ENCODE results near the gene TDRD7. TPM values are rescaled to one million over a fixed set of nuclear protein-coding genes. Genes with fewer than 3 reads are reported as not detected.

The TDRD7 gene
- total RNA-seq, 1 donor from 2014 or later: 14.7 TPM

DNA sequence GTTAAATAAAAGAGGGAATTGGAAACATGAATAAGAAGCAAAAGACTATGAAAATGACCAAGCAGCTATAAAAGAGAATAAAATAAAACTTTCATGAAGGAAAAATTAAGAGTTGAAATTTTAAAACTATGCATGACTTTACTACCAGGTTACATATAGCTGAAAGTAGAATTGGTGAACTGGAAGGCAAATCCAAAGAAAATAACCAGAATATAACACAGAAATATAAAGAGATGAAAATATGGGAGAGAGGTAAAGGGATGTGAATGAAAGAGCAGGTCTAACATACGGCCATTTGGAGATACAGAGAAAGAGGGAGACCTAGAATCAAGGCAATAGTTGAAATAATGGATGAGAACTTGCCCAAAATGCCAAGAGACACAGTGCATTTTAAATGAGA, 42.9 kb upstream of the TDRD7 start:
- no peak for DNase-seq
- Mint-ChIP-seq H3K36me3 (ENCODE audit: low read depth) (peaks cover 29% of the 10 kb centered on the region), H3K4me3 (no peak overlapping the region), H3K9me3 (peaks cover 6% of the 10 kb centered on the region), H3K27ac (no peak overlapping the region), H3K27me3 (no peaks in the 10 kb centered on the region), H3K4me1 (no peaks in the 10 kb centered on the region)
- no peak for ATAC-seq (ENCODE audit: low read depth)
- ChIA-PET CTCF (no interaction called here), POLR2A (no interaction called here)
- TF ChIP-seq, protein P1, sequence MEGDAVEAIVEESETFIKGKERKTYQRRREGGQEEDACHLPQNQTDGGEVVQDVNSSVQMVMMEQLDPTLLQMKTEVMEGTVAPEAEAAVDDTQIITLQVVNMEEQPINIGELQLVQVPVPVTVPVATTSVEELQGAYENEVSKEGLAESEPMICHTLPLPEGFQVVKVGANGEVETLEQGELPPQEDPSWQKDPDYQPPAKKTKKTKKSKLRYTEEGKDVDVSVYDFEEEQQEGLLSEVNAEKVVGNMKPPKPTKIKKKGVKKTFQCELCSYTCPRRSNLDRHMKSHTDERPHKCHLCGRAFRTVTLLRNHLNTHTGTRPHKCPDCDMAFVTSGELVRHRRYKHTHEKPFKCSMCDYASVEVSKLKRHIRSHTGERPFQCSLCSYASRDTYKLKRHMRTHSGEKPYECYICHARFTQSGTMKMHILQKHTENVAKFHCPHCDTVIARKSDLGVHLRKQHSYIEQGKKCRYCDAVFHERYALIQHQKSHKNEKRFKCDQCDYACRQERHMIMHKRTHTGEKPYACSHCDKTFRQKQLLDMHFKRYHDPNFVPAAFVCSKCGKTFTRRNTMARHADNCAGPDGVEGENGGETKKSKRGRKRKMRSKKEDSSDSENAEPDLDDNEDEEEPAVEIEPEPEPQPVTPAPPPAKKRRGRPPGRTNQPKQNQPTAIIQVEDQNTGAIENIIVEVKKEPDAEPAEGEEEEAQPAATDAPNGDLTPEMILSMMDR (IDR thresholded peaks at IDR 0.05): no peak
- intact Hi-C loops (cut with micrococcal nuclease): no loop called here

DNA sequence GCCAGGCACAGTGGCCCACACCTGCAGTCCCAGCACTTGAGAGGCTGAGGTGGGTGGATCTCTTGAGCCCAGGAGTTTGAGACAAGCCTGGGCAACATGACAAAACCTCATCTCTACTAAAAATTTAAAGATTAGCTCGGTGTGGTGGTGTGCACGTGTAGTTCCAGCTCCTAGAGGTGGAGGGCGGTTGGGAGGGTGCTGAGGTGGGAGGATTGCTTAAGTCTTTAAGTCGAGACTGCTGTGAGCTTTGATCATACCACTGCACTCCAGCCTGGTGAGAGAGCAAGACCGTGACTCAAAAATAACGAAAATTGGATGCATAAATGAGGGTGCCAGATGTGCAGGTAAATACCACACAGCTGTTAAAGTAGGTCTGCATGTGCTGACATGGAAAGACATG, 39.3 kb upstream of the TDRD7 start:
- peaks cover 30% of the 10 kb centered on the region for H3K36me3 Mint-ChIP-seq (ENCODE audit: low read depth)
- H3K27me3 Mint-ChIP-seq: no peaks in the 10 kb centered on the region
- POLR2A ChIA-PET: no interaction called here
- TF ChIP-seq, protein P1 (IDR thresholded peaks at IDR 0.05): no peak
- no peak overlapping the region for H3K27ac Mint-ChIP-seq
- no peak for ATAC-seq (ENCODE audit: low read depth)
- CTCF ChIA-PET: no interaction called here
- peaks cover 6% of the 10 kb centered on the region for H3K9me3 Mint-ChIP-seq
- DNase-seq: no peak
- no peak overlapping the region for H3K4me3 Mint-ChIP-seq
- no peaks in the 10 kb centered on the region for H3K4me1 Mint-ChIP-seq
- intact Hi-C loops (cut with micrococcal nuclease): no loop called here

- Mint-ChIP-seq H3K27me3 (no peaks in the 10 kb centered on the region), H3K27ac (no peak overlapping the region), H3K9me3 (peaks cover 6% of the 10 kb centered on the region), H3K36me3 (ENCODE audit: low read depth) (peaks cover 30% of the 10 kb centered on the region), H3K4me3 (no peak overlapping the region), H3K4me1 (no peaks in the 10 kb centered on the region)
- TF ChIP-seq, protein P1 (IDR thresholded peaks at IDR 0.05): no peak
- CTCF ChIA-PET: no interaction called here
- ATAC-seq (ENCODE audit: low read depth): no peak
- DNase-seq: no peak
- intact Hi-C loops (cut with micrococcal nuclease): no loop called here
- POLR2A ChIA-PET: no interaction called here
Observed at GRCh38 chr9:97373331-97373730, 38.6 kb upstream of the TDRD7 start.

DNA sequence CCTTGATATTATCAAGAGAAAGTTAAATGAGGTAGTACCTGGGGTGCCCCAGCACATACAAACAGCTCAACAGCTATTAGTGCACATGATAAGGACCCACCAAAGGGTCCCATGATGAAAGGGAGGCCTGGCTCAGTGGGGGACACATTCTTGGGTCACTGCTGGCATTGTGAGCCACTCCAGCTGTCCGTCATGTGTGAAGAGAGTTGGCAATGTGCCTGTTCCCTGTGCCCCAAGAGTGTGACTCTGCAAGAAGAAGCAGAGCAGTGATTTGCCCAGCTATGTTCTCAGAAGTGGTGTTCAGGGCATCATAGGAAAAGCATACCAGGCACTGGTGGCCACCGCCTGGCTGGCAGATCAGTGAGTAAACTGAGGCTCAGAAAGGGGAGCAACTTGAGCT, 37.1 kb upstream of the TDRD7 start:
- Mint-ChIP-seq H3K27ac (no peak overlapping the region), H3K27me3 (no peaks in the 10 kb centered on the region), H3K9me3 (no peaks in the 10 kb centered on the region), H3K36me3 (ENCODE audit: low read depth) (peaks cover 25% of the 10 kb centered on the region), H3K4me3 (no peak overlapping the region), H3K4me1 (no peaks in the 10 kb centered on the region)
- CTCF ChIA-PET: interaction anchor here (2.0 kb wide), 1 partner anchor 224 kb away, joined by 4 read pairs; no protein-coding TSS in a partner anchor
- POLR2A ChIA-PET: no interaction called here
- ATAC-seq (ENCODE audit: low read depth): no peak
- intact Hi-C loops (cut with micrococcal nuclease): no loop called here
- TF ChIP-seq, protein P1 (IDR thresholded peaks at IDR 0.05): no peak
- no peak for DNase-seq

GRCh38 chr9:97376902-97377301, 35.0 kb upstream of the TDRD7 start:
- Mint-ChIP-seq H3K4me1 (no peaks in the 10 kb centered on the region), H3K36me3 (ENCODE audit: low read depth) (peaks cover 8% of the 10 kb centered on the region), H3K27me3 (no peaks in the 10 kb centered on the region), H3K4me3 (no peak overlapping the region), H3K9me3 (no peaks in the 10 kb centered on the region), H3K27ac (no peak overlapping the region)
- TF ChIP-seq, protein P1 (IDR thresholded peaks at IDR 0.05): no peak
- DNase-seq (no peak), ATAC-seq (ENCODE audit: low read depth) (no peak)
- ChIA-PET CTCF (no interaction called here), POLR2A (no interaction called here)
- intact Hi-C loops (cut with micrococcal nuclease): no loop called here
